H9 (cell line): Measurements from ENCODE around the gene CNRIP1. TPM values are rescaled to one million over a fixed set of nuclear protein-coding genes. Genes with fewer than 3 reads are reported as not detected.

Experiments used
- DNase-seq: peaks from one replicate; pipeline ENCODE4 v3.0.0-alpha.2; 2017
- H2AFZ ChIP-seq: one replicate; pipeline ENCODE4 v1.6.1; 2013; ENCODE audit warnings: mild to moderate bottlenecking, low read length, control low read depth, moderate library complexity
- H2AK5ac ChIP-seq: 2 replicates; pipeline ENCODE4 v1.6.1; 2013; ENCODE audit warnings: low read length, control low read depth, mixed read lengths; ENCODE audit not compliant: insufficient read length
- H2BK120ac ChIP-seq: one replicate; pipeline ENCODE4 v1.6.1; 2013; ENCODE audit warnings: low read depth, mild to moderate bottlenecking, low read length, control low read depth, inconsistent platforms; ENCODE audit not compliant: poor library complexity, severe bottlenecking
- H2BK12ac ChIP-seq: 2 replicates; pipeline ENCODE4 v1.6.1; 2013; ENCODE audit warnings: low read length, control low read depth, mixed read lengths, low read depth; ENCODE audit not compliant: insufficient read length
- H2BK15ac ChIP-seq: 2 replicates; pipeline ENCODE4 v1.6.1; 2013; ENCODE audit warnings: low read depth, low read length, control low read depth
- H2BK20ac ChIP-seq: one replicate; pipeline ENCODE4 v1.6.1; 2013; ENCODE audit warnings: low read depth, mild to moderate bottlenecking, low read length, control low read depth, inconsistent platforms; ENCODE audit not compliant: poor library complexity, severe bottlenecking
- H2BK5ac ChIP-seq: 2 replicates; pipeline ENCODE4 v1.6.1; 2013; ENCODE audit warnings: low read length, control low read depth, mixed read lengths; ENCODE audit not compliant: insufficient read length
- H3K14ac ChIP-seq: 2 replicates; pipeline ENCODE4 v1.6.1; 2013; ENCODE audit warnings: low read length, control low read depth; ENCODE audit not compliant: insufficient read depth
- H3K18ac ChIP-seq: 2 replicates; pipeline ENCODE4 v1.6.1; 2013; ENCODE audit warnings: low read depth, mild to moderate bottlenecking, mixed read lengths, low read length, control low read depth; ENCODE audit not compliant: insufficient read length
- H3K23ac ChIP-seq: 2 replicates; pipeline ENCODE4 v1.6.1; 2013; ENCODE audit warnings: low read length, control low read depth, mixed read lengths, low read depth; ENCODE audit not compliant: insufficient read length
- H3K23me2 ChIP-seq: 2 replicates; pipeline ENCODE4 v1.6.1; 2013; ENCODE audit warnings: low read depth, mild to moderate bottlenecking, mixed read lengths, low read length, control low read depth; ENCODE audit not compliant: insufficient read length, poor library complexity, severe bottlenecking
- H3K27ac ChIP-seq: 2 replicates; pipeline ENCODE4 v1.5.1; 2013; ENCODE audit warnings: low read length, control low read depth, mixed read lengths, low read depth; ENCODE audit not compliant: insufficient read length
- H3K27me3 ChIP-seq: 2 replicates; pipeline ENCODE4 v1.6.1; 2013; ENCODE audit warnings: low read length, control low read depth, inconsistent platforms; ENCODE audit not compliant: insufficient read depth
- H3K4ac ChIP-seq: 2 replicates; pipeline ENCODE4 v1.6.1; 2013; ENCODE audit warnings: low read depth, mild to moderate bottlenecking, control low read depth, inconsistent platforms, low read length, moderate library complexity
- H3K4me1 ChIP-seq: 2 replicates; pipeline ENCODE4 v1.6.1; 2013; ENCODE audit warnings: low read length, control low read depth, inconsistent platforms; ENCODE audit not compliant: insufficient read depth
- H3K4me2 ChIP-seq: 2 replicates; pipeline ENCODE4 v1.6.1; 2013; ENCODE audit warnings: low read length, control low read depth, mixed read lengths; ENCODE audit not compliant: insufficient read length, insufficient read depth
- H3K56ac ChIP-seq: 2 replicates; pipeline ENCODE4 v1.6.1; 2013; ENCODE audit warnings: low read depth, mild to moderate bottlenecking, mixed read lengths, low read length, control low read depth; ENCODE audit not compliant: insufficient read length
- H3K79me1 ChIP-seq: 2 replicates; pipeline ENCODE4 v1.6.1; 2013; ENCODE audit warnings: low read depth, mild to moderate bottlenecking, moderate library complexity, low read length, control low read depth, inconsistent platforms; ENCODE audit not compliant: insufficient read depth, poor library complexity, severe bottlenecking
- H3K79me2 ChIP-seq: 2 replicates; pipeline ENCODE4 v1.6.1; 2013; ENCODE audit warnings: low read length, control low read depth, inconsistent platforms; ENCODE audit not compliant: insufficient read depth
- H3K9ac ChIP-seq: 2 replicates; pipeline ENCODE4 v1.6.1; 2013; ENCODE audit warnings: low read length, control low read depth, mixed read lengths; ENCODE audit not compliant: insufficient read length; ENCODE audit errors: extremely low read depth
- H3K9me3 ChIP-seq: one replicate; pipeline ENCODE4 v1.6.1; 2013; ENCODE audit warnings: low read depth, low read length, inconsistent platforms; ENCODE audit not compliant: control insufficient read depth
- H3T11ph ChIP-seq: one replicate; pipeline ENCODE4 v1.6.1; 2013; ENCODE audit warnings: mild to moderate bottlenecking, low read length, control low read depth, inconsistent platforms
- H4K20me1 ChIP-seq: one replicate; pipeline ENCODE4 v1.6.1; 2013; ENCODE audit not compliant: control insufficient read depth, insufficient read length, insufficient read depth
- H4K5ac ChIP-seq: 2 replicates; pipeline ENCODE4 v1.6.1; 2013; ENCODE audit warnings: low read depth, mild to moderate bottlenecking, mixed read lengths, low read length, control low read depth; ENCODE audit not compliant: insufficient read length
- H4K8ac ChIP-seq: replicated peaks from 2 replicates; pipeline ENCODE4 v1.6.1; 2013; ENCODE audit warnings: low read length, control low read depth, mixed read lengths, low read depth; ENCODE audit not compliant: insufficient read length
- H4K91ac ChIP-seq: 2 replicates; pipeline ENCODE4 v1.6.1; 2013; ENCODE audit warnings: low read depth, mild to moderate bottlenecking, moderate library complexity, mixed read lengths, low read length, control low read depth; ENCODE audit not compliant: insufficient read length
- H3K27ac Mint-ChIP-seq, 3 experiments: 2 replicates in 2 of 3; 3 replicates in 1 of 3; pipeline ENCODE4 v1.8.0; 2020 to 2021; ENCODE audit warnings: mixed read lengths in 3 of 3, mild to moderate bottlenecking in 1 of 3, moderate library complexity in 1 of 3
- H3K27me3 Mint-ChIP-seq: 2 replicates; pipeline ENCODE4 v1.8.0; 2021; ENCODE audit warnings: low read depth, mild to moderate bottlenecking, moderate library complexity, mixed read lengths
- H3K36me3 Mint-ChIP-seq, 3 experiments: 2 replicates in 2 of 3; 3 replicates in 1 of 3; pipeline ENCODE4 v1.8.0; 2020 to 2021; ENCODE audit warnings: low read depth in 3 of 3, mixed read lengths in 3 of 3; ENCODE audit not compliant: insufficient read depth in 1 of 3
- H3K4me1 Mint-ChIP-seq, 2 experiments: 2 replicates each; pipeline ENCODE4 v1.8.0; 2020; ENCODE audit warnings: mixed read lengths in 2 of 2
- H3K4me3 Mint-ChIP-seq, 2 experiments: 2 replicates in 1 of 2; 3 replicates in 1 of 2; pipeline ENCODE4 v1.8.0; 2020 to 2021; ENCODE audit warnings: mild to moderate bottlenecking in 2 of 2, mixed read lengths in 2 of 2, moderate library complexity in 1 of 2
- H3K9me3 Mint-ChIP-seq, 2 experiments: 2 replicates in 1 of 2; 3 replicates in 1 of 2; pipeline ENCODE4 v1.8.0; 2020; ENCODE audit warnings: mild to moderate bottlenecking in 2 of 2, mixed read lengths in 2 of 2, moderate library complexity in 1 of 2
- CTCF ChIP-seq: fragments of 200-600 bp; sonication (generic); conservative IDR thresholded peaks from 3 replicates; pipeline ENCODE4 v1.8.0; 2021; ENCODE audit warnings: antibody characterized with exemption, mild to moderate bottlenecking
- WGBS: extraction: QIAGEN DNeasy Blood & Tissue Kit; methylation state at CpG from one replicate; pipeline ENCODE4 v1.1.7; 2013; ENCODE audit warnings: missing lambda C conversion rate, low lambda C conversion rate, mixed read lengths; ENCODE audit not compliant: insufficient read length; ENCODE audit errors: extremely low coverage; 5-methylcytosine and 5-hydroxymethylcytosine counted together
- total RNA-seq: library from RNA; stranded (reverse); gene quantifications from 2 replicates; pipeline ENCODE4 v1.2.1, GENCODE V29; 2021

Gene CNRIP1
- total RNA-seq, 1 experiment from 2014 or later = 0.70 TPM

DNA sequence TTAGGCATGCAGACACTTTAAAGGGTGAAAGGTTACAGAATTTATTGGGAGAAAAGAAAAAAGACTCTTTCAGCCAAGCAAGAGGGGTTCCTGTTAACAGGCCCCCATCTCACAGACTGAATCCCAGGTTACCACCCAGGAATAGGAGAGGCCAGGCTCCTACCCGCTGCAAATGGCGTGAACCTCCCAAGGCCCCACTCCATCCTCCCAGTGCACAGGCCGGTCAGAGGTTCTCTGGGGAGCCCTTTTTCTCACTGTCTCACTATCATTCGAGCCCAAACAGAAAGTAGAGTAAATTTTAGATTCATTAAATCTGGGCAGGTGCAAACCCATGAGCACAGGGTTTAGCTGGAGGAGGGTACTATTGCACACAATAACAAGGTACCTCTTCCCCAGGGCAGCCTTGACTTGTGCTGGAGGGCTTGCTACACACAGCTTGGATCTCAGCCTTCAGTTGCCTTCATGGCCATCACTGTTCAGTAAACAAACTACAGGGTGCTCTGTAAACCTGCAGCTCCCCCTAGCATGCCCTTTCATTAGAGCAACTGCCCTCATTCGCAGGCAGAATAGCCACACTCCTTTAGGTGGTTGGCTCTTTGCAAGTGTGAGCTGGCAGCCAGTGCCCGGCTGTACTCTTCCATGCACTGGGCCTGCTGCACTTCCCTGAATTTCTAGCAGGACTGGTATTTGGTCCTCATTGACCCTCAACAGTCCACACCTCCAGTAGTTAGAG lies 38.0 kb upstream of the CNRIP1 start:
- WGBS = no CpG with 5 or more reads among the region's 6 CpGs
- H3K4me1 ChIP-seq = no peaks in the 10 kb centered on the region
- H3K23me2 ChIP-seq = no peaks in the 10 kb centered on the region
- H2BK20ac ChIP-seq = no peak overlapping the region
- H3K27me3 ChIP-seq = no peaks in the 10 kb centered on the region
- H3K9ac ChIP-seq = no peak overlapping the region
- H3K9me3 ChIP-seq = no peaks in the 10 kb centered on the region
- no peak overlapping the region for H3K27ac Mint-ChIP-seq
- peaks cover 10% of the 10 kb centered on the region for H3K27me3 Mint-ChIP-seq
- peaks cover 4 to 10% of the 10 kb centered on the region in 2 experiments; a peak in 2 of 4 replicates for H3K4me1 Mint-ChIP-seq
- H3K79me1 ChIP-seq = no peaks in the 10 kb centered on the region
- peaks cover 0 to 2% (median 0%) of the 10 kb centered on the region in 3 experiments; a peak in 1 of 7 replicates for H3K36me3 Mint-ChIP-seq
- peak; percentile 65 for TF ChIP-seq CTCF
- no peak overlapping the region for H3K27ac ChIP-seq
- H3K9me3 Mint-ChIP-seq = peaks cover 0 to 3% of the 10 kb centered on the region in 2 experiments; a peak in 2 of 5 replicates
- no peak overlapping the region for H3K4ac ChIP-seq
- H4K5ac ChIP-seq = no peak overlapping the region
- peak; percentile 81 for DNase-seq
- no peak overlapping the region for H3K18ac ChIP-seq
- no peak overlapping the region for H2BK120ac ChIP-seq
- no peaks in the 10 kb centered on the region for H4K20me1 ChIP-seq
- no peak overlapping the region for H4K8ac ChIP-seq
- no peak overlapping the region for H2BK15ac ChIP-seq
- no peak overlapping the region for H2BK5ac ChIP-seq
- H3K56ac ChIP-seq = no peak overlapping the region
- no peak overlapping the region for H3K23ac ChIP-seq
- H3T11ph ChIP-seq = no peak overlapping the region
- no peaks in the 10 kb centered on the region for H3K79me2 ChIP-seq
- no peak overlapping the region for H4K91ac ChIP-seq
- no peak overlapping the region for H3K4me3 Mint-ChIP-seq
- no peak overlapping the region for H3K4me2 ChIP-seq
- H2AK5ac ChIP-seq = no peak overlapping the region
- no peak overlapping the region for H2AFZ ChIP-seq
- H2BK12ac ChIP-seq = no peak overlapping the region
- no peak overlapping the region for H3K14ac ChIP-seq
